Brain microvascular endothelial cell (primary cell): ENCODE results near the gene PLIN3.
"Not testable (repeated sequence)": the region's sequence is repeated elsewhere in the genome, so short reads cannot be mapped to it uniquely, and the experiment has no call there.

ENCODE experiments used
- DNase-seq: peaks from one replicate; pipeline ENCODE4 v3.0.0-alpha.2; 2020
- H3K27ac ChIP-seq: fragments of 250-450 bp; sonication (Bioruptor Pico); 2 replicates; pipeline ENCODE4 v1.5.1; 2020; ENCODE audit warnings: mild to moderate bottlenecking, moderate library complexity
- H3K27me3 ChIP-seq: fragments of 250-450 bp; sonication (Bioruptor Pico); replicated peaks from 2 replicates; pipeline ENCODE4 v1.5.1; 2020; ENCODE audit warnings: mild to moderate bottlenecking
- H3K36me3 ChIP-seq: fragments of 250-450 bp; sonication (Bioruptor Pico); replicated peaks from 2 replicates; pipeline ENCODE4 v1.5.1; 2020; ENCODE audit warnings: mild to moderate bottlenecking
- H3K4me3 ChIP-seq: 2 replicates; pipeline ENCODE4 v1.5.1; 2011; ENCODE audit warnings: low read depth, mild to moderate bottlenecking, control low read depth, low read length, moderate library complexity
- in situ Hi-C: cut with HindIII; loops from 2 replicates; pipeline ENCODE4 v1.10.0; 2017; ENCODE audit warnings: low sequenced_read_pairs, low pct_ligation_motif_present
- TF ChIP-seq, protein P1 (sequence below): IDR thresholded peaks from 2 replicates; pipeline ENCODE4 v1.5.1; 2011; ENCODE audit warnings: low read depth, mild to moderate bottlenecking, moderate library complexity, low read length, control low read depth, inconsistent platforms; ENCODE audit errors: missing control alignments

The PLIN3 gene

DNA sequence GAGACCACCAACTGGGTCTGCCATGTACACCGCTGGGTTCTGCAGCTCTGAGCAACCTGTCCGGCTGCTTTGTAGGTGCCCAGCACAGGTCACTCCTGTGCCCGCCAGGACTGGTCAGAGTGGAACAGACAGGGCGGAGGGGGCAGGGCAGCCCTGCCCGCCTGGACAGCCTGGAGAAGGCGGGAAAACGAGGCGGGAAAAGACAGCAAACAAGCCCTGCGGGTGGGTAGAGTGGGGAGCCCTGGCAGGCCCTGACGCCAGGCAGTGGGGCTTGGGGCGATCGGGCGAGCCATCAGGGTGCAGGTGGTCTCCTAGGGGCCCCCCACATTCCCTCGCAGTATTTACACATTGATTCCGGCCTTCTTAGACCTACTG is 41.3 kb upstream of the PLIN3 start:
- H3K27me3 ChIP-seq = no peaks in the 10 kb centered on the region
- H3K4me3 ChIP-seq = no peak overlapping the region
- no peaks in the 10 kb centered on the region for H3K36me3 ChIP-seq
- DNase-seq = no peak
- TF ChIP-seq, protein P1, sequence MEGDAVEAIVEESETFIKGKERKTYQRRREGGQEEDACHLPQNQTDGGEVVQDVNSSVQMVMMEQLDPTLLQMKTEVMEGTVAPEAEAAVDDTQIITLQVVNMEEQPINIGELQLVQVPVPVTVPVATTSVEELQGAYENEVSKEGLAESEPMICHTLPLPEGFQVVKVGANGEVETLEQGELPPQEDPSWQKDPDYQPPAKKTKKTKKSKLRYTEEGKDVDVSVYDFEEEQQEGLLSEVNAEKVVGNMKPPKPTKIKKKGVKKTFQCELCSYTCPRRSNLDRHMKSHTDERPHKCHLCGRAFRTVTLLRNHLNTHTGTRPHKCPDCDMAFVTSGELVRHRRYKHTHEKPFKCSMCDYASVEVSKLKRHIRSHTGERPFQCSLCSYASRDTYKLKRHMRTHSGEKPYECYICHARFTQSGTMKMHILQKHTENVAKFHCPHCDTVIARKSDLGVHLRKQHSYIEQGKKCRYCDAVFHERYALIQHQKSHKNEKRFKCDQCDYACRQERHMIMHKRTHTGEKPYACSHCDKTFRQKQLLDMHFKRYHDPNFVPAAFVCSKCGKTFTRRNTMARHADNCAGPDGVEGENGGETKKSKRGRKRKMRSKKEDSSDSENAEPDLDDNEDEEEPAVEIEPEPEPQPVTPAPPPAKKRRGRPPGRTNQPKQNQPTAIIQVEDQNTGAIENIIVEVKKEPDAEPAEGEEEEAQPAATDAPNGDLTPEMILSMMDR = no peak
- no peak overlapping the region for H3K27ac ChIP-seq
- in situ Hi-C loops = no loop called here

DNA sequence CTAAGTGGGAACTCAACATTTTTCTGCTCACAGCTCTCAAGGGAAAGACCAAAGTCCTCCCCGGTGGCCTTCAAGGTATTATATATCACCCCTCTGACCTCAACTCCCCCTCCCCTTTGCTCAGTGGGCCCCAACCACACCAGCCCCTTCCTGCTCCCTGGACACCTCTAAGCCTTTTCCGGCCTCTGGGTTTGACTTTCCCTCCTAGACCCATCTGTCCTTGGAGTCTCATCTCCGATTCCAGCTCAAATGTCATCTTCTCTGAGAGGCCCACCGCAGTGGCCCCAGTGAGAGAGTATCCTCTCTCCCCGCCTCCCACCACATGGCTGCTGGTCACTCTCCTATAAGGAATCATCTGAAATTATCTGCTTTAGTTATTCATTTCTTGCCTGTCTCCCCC is 40.9 kb upstream of the PLIN3 start:
- TF ChIP-seq, protein P1 = no peak
- Histone ChIP-seq H3K27me3 (no peaks in the 10 kb centered on the region), H3K4me3 (no peak overlapping the region), H3K27ac (no peak overlapping the region), H3K36me3 (no peaks in the 10 kb centered on the region)
- no peak for DNase-seq
- in situ Hi-C loops = no loop called here

DNA sequence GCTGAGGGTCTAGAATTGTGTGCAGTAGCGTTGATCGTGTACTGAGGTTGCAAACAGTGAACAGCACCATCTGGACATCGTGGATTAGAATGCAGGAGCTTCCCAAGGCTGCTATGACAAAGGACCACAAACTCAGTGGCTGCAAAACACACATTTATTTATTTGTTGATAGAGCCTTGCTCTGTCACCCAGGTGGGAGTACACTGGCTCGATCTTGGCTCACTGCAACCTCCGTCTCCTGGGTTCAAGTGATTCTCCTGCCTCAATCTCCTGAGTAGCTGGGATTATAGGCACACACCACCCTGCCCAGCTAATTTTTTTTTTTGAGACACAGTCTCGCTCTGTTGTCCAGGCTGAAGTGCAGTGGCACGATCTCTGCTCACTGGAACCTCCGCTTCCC is 39.5 kb upstream of the PLIN3 start:
- TF ChIP-seq, protein P1 = peak; percentile 20
- no peak for DNase-seq
- Histone ChIP-seq H3K4me3 (no peak overlapping the region), H3K27me3 (no peaks in the 10 kb centered on the region), H3K36me3 (no peaks in the 10 kb centered on the region), H3K27ac (no peak overlapping the region)
- in situ Hi-C loops = no loop called here

DNA sequence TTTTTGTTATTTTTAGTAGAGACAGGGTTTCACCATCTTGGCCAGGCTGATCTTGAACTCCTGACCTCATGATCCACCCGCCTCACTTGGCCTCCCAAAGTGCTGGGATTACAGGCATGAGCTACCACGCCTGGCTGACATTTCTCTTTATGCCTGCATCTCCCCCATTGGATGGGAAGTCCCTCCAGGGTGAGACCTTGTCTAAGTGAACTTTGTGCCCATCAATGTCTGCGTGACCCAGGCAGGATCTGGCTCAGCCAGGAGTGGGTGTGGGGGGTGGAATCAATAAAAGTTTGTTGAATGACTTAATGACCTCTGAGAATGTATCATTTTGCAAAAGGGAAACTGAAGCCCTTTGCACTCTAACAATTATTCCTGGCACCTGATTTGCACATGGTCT is 37.0 kb upstream of the PLIN3 start:
- TF ChIP-seq, protein P1 = no peak
- in situ Hi-C loops = no loop called here
- Histone ChIP-seq H3K27me3 (no peaks in the 10 kb centered on the region), H3K27ac (no peak overlapping the region), H3K4me3 (no peak overlapping the region), H3K36me3 (no peaks in the 10 kb centered on the region)
- DNase-seq = no peak

DNA sequence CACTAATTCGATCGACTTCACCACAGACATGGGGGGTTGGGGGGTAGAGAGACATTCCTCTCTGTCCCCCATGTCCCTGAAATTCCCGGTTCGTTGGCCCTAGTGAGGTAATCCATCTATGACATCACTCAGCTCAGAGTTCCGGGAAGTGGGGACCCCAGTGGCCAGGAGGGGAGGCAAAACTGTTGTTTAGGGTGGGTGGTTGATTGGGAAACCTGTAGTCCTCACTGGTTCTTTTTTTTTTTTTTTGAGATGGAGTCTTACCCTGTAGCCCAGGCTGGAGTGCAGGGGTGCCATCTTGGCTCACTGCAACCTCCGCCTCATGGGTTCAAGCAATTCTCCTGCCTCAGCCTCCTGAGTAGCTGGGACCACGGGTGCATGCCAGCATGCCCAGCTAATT is 35.3 kb upstream of the PLIN3 start, which contains the start of gene ARRDC5:
ARRDC5 (minus strand) TSS at position 101 of the 400 bp plus-strand sequence; CDS start at position 30, 71 bp downstream.
- TF ChIP-seq, protein P1 = no peak
- H3K27ac ChIP-seq = no peak within 1 kb of the TSS

DNA sequence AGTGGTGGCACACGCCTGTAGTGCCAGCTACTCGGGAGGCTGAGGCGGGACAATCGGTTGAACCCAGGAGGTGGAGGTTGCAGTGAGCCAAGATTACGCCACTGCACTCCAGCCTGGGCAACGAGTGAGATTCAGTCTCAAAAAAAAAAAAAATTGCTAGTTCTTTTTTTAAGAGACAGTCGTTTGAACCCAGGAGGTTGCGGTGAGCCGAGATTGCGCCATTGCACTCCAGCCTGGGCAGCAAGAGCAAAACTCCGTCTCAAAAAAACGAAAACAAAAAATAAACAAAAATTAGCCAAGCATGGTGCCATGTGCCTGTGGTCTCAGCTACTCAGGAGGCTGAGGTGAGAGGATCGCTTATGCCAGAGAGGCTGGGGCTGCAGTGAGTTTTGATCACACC is 33.4 kb upstream of the PLIN3 start:
- H3K4me3 ChIP-seq, H3K27ac ChIP-seq, in situ Hi-C loops, DNase-seq, H3K27me3 ChIP-seq, H3K36me3 ChIP-seq: not testable (repeated sequence)

More for the DNA sequence above, 35.3 kb upstream of the PLIN3 start, which contains the start of gene ARRDC5:
- no peak for DNase-seq
- in situ Hi-C loops = no loop called here
- H3K4me3 ChIP-seq = no peak within 1 kb of the TSS
- no peaks in the 10 kb centered on the region for H3K36me3 ChIP-seq
- no peaks in the 10 kb centered on the region for H3K27me3 ChIP-seq
